ENCODE data around the gene OR2A25.
A peak's percentile ranks its signal among the peaks of the same experiment; 100 is the strongest.
"Not testable (repeated sequence)": the region's sequence is repeated elsewhere in the genome, so short reads cannot be mapped to it uniquely, and the experiment has no call there.

Gene OR2A25, protein sequence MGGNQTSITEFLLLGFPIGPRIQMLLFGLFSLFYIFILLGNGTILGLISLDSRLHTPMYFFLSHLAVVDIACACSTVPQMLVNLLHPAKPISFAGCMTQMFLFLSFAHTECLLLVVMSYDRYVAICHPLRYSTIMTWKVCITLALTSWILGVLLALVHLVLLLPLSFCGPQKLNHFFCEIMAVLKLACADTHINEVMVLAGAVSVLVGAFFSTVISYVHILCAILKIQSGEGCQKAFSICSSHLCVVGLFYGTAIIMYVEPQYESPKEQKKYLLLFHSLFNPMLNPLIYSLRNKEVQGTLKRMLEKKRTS

DNA sequence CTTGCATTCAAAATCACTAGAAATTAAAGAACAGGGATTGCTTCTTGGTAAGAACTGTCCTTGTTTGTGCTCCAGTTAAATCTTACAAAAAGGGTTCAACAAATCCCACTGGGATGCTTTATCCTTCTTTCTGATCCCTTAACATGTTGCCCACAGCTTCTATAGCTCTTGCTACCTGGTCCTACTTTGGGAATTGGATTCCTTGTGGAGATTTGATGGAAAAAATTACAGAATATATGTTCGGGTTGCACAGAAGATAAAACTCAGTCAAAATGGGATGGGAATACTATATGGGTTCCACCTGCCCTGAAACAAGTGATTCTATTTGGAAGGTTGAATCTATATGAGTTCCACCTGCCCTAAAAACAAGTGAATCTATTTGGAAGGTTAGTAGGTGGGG, at the start of gene OR2A25:
Gene OR2A25 (plus strand): TSS at position 301 of the 400 bp plus-strand sequence. CDS start 4,409 bp downstream, outside the sequence.
- no peak for DNase-seq

DNA sequence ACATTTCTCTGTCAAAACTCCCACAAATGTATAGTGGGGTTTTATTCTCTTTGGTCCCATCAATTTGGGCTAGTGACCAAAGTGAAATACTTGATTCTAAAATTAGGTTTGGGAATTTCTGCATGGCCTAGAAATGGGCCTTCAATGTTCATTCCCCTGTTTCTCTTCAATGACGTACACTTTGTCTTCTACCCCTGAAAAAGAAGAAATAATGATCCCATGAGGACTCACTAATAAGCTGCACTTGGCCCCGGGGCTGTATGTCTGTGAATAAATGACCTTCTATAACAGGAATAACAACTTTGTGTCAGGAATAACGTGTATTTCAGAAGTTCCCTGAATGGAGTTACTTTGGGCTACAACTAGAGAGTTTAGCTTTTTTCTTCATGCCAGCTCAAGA, 49.3 kb upstream of the OR2A25 start:
- DNase-seq = no peak

DNA sequence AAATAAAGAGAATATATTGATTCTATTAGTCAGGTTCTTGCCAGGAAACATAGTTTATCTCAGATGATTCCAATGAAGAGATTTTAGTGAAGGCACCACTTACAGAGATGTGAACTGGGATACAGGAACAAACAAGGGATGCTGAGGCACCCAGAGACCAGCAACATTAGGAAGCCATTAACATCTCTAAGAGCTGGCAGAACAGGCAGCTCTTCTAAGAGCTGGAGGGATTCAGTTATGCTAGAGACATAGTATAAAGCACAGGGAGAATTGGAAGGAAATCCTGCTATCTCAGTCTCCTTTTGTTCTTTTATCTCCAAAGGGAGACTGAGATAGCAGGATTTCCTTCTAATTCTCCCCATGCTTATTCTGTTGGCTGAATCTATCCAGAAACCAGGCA, 47.4 kb upstream of the OR2A25 start:
- DNase-seq = no peak

DNA sequence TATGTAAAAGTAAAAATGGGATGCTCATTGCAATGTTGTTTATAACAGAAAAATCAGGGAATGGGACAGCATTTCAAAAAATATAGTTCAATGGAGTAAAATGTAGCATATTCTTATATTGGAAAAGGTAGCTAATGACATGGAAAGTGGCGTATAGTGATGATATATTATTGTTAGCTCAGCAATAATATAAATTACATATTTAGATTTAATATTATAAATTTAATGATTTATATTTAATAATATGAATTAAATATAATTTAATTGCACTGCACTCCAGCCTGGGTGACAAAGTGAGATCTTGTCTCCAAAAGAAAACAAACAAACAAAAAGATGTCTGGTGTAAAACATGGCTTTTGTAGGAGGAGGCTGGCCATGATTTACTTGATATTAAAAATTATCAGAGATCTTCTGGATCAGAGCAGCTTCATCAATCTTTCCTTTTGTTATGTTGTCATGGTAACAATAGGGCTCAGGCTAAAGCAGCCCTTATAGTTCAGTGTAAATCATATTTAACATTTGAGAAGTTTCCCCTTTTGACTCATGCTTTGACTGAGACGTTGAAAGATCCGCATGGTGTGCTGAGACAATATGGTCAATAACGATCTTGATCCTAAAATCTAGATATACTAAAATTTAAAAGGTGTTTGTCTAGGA, 46.3 kb upstream of the OR2A25 start:
- DNase-seq = no peak

DNA sequence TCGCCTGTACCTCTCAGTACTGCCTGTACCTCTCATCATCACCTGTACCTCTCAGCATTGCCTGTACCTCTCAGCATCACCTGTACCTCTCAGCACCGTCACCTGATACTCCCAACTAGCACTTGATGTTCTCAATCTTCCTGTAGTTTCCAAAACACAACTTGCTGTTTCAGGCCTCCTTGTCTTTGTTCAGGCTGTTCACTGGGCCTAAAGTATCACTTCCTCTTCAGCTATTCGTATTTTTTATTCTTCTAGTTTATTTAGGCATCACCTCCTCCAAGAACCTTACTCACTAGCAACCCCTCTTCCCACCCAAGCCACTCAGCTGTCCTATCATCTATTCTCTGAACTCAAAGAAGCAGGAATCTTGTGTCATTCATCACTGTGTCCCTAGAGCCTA, 45.4 kb upstream of the OR2A25 start:
- DNase-seq = no peak

DNA sequence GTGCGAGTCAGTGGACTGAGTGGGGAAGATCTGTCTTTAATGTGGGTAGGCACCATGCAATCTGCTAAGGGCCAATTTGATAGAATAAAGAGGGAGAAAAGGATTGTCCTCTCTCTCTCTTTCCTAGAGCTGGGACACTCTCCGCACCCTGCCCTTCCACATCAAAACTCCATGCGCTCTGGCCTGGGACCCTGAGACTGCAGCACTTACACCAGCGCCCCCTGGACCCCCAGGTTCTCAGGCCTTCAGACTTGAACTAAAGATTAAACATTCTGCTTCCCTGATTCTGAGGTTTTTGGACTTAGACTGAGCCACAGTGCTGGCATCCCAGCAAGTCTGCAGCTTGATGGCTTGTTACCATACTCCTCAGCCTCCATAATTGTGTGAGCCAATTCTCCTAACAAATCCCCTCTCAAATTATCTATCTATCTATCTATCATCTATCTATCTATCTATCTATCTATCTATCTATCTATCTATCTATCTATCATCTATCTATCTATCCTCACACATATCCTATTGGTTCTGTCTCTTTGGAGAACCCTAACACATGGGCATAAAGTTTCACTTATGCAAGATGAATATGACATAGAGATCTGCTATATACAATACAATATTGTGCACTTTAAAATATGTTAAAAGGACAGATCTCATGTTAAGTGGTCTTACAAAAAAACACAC, 43.3 kb upstream of the OR2A25 start:
- no peak for DNase-seq

DNA sequence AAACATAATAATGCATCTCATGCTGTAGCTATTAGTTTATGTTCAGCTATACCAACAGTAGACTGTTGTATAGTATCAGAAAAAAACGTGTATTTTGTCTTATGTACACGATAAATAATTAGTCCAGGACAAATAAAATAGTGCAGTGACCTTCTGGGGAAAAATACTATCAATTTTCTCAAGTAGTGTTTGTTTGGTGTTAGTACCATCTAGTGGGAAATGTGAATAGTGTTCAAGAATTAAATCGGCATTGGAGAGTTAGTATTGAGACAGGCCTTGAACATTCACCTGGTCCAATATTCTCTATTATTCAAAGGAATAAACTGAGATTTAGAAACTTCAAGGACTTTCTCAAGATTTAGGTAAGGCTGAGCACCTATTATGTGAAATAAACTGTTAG, 42.5 kb upstream of the OR2A25 start:
- DNase-seq = peak; percentile 13

DNA sequence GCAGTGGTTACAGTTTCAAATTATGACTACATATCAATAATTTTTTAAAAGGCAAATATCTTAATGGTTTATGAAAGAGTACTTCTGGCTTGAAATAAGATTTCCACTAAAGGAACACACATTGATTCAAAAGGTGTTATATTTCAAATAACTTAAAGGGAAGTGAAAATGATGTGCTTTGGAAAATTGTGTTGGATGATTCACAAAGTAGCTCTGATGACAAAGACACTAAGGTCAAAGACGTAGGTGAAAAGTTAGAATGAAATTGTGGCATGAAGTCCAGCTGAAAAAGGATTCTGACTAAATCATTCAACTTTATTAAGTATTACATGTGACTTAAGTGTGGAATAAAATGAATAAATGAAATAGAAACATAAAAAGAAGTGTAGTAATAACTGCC, 41.6 kb upstream of the OR2A25 start:
- no peak for DNase-seq

DNA sequence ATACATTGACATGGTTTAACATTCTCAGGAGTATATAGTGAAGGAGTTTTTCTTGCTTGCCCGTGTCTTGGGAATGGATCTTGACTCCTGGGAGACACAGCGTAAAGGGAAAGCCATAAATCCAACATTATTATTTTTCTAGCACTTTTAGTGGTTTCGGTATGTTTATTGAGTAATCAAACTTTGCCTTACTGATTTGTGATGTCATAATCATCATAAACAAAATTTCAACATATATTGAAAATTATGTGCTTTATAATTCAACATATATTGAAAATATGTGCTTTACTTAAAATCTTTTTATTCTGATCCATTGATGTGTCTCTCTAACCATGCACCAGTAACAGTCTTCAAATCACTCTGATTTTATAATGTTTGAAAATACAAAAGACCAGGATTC, 41.1 kb upstream of the OR2A25 start:
- no peak for DNase-seq

DNA sequence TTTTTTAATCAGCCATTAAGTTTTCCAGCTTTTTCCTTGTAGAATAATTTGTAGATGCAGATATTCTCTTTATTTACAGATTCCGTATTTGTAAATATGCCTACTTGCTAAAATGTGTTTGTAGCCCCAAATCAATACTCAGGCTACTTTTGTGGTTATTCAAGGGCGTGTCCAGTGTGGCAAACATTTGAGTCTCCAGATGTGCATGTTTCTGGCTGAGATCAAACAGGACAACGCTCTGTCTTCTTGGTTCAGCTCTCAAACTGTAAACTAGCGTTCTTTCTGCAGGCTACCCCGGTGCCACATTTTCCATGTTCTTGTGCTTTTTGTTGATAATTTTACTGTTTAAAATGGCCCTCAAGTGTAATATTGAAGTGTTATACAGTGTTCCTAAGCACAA, 37.1 kb upstream of the OR2A25 start:
- DNase-seq = no peak

DNA sequence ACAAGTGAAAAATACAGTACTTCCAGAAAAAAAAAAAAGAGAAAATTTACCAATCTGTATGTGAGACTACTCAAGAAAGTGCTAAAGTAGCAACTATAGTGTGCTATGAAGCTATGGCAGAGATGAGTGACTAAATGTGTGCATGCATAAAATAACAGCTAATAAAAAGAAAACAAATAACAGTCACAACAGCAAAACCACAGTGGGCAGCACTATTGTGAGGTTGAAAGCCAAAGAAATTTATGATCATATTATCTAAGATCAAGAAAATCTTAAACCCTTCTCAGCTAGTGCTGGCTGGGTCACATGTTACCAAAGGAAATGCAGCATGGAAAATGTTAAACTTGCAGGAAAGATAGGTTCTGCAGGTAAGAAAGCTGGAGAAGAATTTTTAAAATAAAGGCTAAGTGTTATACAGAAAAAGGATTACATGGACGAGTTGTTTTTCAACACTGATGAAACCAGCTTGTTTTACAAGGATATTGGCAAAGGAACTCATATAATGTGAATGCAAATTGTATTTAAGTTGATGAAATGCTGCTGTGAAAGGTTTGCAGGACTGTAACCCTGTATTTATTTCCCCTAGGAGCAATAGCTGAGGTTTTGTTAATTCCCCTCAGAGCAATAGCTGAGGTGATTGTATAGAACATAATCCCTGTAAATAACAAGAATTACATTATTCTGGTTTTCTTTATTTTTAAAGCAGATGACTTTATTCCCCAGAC, 36.5 kb upstream of the OR2A25 start:
- DNase-seq = no peak

DNA sequence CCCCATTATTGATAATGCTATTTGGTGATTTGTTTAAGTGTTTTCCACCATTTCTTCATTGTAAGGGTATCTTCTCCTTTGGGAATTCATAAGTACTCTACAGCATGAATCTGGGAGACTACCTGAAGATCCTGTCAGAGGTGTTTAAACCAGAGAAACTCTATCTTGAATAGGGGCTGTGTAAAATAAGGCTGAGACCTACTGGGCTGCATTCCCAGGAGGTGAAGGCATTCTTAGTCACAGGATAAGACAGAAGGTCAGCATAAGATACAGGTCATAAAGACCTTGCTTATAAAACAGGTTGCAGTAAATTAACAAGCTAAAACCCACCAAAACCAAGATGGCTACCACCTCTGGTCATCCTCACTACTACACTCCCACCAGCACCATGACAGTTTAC, 34.2 kb upstream of the OR2A25 start:
- DNase-seq = no peak

DNA sequence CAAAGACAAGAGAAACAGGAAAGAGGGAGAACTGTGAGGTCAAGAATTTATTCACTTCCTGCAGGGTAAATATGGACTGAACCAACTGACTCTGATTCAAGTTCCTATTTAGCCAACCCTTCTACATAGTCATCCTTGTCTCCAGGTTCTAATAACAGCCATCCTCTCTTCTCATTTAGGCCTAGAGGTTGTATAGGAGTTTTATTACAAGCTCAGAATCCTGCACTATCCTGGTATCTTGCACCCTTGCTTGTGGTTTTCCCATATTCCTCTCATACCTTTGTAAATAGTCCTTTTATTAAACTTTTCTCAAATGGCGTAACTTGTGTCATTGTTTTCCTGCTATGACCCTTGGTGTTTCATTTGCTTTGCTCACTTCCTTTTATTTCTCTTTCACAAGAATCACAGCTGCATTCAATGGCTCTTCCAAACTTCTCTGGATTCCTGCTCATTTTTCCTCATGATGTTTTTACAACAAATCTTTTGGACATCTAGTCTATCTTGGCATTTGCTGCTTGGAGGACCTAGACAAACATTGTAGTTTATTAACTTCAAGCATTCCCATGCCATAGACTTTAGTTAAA, 33.2 kb upstream of the OR2A25 start:
- DNase-seq = no peak

DNA sequence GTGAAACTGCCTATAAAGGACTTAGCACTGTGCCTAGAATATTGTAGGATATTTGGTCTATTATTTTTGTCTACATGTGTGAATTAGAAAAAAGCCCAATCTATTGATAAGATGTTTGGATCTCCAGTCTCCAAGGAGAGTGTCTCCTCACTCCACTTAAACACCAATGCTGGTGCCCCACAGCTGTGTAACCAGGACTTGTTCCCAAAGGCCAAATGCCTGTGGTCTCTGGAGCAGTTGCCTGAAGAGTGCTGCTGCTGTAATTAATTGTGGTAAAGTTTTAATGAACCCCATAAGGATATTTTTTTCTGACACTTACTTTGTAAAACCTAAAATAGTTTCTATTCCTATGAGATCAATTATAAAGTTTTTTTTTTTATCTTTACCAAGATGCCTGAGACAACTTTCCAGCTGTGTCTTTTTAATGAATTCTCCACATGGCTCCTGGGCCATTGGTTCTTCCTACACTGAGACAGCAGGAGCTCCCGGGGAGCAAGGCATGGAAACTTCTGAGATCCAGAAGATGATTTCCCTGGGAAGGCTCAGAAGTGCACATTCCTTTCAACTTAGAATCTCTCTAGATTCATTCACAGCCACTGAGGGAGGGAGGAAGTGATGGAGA, 32.1 kb upstream of the OR2A25 start:
- no peak for DNase-seq

DNA sequence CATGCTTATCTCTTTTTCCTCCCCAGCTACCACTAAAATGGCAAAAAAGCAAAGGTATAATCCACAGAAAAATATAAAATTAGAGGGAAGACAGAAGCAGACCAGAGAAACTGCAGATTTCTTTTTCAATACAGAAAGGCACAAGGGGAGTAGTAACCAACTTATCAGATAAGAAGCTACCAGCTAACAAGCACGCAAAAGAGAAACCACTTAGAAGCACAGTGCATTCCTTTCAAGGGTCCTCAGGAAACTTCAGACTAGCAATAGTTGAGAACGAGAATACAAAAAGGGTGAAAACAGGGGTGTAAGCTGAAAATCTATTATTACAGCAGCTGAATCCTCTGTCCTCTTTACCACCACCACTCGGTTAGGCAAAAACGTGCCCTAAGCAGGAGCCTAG, 30.7 kb upstream of the OR2A25 start:
- no peak for DNase-seq

DNA sequence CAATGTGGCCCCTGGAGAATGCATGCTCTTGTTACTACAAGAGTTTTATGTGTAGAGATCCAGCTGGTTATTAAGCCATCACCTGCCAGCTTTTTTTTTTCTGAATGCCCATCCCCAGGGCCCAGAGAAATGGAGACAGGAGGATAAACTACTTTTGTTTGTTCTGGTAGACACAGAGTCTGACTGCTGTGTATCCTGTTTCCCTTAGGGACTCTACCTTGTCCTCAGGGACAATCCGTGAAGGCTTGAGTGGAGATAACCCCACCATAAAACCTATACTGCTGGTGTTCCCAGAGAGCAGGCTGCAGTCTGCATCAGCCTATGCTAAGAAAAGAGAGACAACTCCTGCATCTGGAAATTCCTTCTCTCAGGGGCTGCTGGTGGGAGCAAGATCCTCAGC, 21.0 kb upstream of the OR2A25 start, which contains the start of gene OR2A5:
Gene OR2A5 (plus strand): TSS at position 301 of the 400 bp plus-strand sequence. CDS start 1,454 bp downstream, outside the sequence.
- DNase-seq = no peak

DNA sequence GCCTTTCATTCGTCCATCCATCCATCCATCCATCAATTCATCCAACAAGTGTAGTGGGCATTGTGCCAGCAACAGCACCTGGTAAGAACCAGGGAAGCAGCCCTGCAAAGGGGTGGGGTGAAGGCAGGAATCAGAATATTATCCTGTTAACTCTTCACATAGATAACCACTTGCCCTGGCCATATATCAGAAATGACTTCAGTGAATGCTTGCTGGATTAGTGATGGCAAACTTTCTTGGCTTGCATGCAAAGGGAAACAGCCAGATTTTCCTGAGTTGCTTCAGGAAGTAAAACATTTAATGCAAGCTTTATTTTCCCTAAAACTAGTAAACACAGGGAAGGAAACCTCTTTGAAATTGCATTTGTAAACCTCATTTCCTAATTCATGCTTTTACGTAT, 20.1 kb upstream of the OR2A25 start:
- DNase-seq = no peak

DNA sequence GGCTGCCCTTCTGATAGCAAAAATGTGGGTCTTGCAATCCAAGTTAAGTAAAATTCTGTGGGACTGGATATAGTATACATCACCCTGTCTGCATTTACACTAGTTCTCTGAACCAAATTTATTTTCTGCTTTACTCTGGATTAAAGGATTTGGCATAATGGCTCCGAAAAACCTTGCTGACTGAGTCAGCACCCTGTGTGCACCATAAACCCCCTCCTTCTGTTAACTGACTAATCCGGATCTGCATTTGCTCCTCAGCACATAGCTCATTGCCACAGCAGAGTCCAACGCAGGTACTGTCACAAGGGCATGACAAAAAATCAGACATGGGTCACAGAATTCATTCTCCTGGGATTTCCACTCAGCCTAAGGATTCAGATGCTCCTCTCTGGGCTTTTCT, 19.5 kb upstream of the OR2A25 start:
- DNase-seq = no peak

DNA sequence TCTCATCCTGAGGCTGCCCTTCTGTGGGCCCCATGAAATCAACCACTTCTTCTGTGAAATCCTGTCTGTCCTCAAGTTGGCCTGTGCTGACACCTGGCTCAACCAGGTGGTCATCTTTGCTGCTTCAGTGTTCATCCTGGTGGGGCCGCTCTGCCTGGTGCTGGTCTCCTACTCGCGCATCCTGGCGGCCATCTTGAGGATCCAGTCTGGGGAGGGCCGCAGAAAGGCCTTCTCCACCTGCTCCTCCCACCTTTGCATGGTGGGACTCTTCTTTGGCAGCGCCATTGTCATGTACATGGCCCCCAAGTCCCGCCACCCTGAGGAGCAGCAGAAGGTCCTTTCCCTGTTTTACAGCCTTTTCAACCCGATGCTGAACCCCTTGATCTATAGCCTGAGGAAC, 18.7 kb upstream of the OR2A25 start:
- DNase-seq = not testable (repeated sequence)

DNA sequence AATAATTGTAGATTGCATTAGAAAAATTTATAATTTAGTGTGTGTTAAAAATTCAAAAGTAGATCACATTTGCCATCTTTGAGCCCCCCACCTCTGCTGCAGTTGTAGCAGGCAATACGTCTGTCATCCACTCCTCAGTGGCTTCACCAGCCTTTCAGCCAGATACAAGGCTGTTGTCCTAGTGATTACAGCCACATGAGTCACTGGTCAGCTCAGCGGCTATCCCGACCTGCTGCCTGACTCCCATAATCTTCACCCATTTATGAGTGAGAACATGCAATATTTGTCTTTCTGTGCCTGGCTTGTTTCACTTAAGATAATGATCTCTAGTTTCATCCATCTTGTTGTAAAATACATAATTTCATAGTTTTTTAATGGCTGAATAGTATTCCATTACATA, 11.7 kb upstream of the OR2A25 start:
- no peak for DNase-seq

DNA sequence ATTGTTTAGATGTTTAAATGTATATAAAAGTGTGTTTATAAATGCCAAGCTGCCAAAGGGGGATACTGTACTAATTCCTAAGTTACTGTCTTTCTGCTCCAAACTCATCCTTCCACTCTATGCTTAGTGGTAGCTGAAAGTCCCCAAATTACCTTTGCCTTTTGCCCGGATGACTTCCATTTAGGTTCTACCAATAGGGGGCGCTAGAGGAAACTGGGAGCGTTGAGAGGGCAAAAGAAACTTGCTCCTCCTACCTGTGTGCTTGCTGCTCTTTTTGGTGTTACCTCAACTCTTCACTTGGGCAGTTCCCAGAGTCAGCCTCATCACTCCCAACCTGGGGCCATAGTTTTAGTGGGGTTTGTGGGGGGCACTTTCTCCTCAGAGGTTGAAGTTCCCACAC, 5.9 kb upstream of the OR2A25 start:
- DNase-seq = no peak

DNA sequence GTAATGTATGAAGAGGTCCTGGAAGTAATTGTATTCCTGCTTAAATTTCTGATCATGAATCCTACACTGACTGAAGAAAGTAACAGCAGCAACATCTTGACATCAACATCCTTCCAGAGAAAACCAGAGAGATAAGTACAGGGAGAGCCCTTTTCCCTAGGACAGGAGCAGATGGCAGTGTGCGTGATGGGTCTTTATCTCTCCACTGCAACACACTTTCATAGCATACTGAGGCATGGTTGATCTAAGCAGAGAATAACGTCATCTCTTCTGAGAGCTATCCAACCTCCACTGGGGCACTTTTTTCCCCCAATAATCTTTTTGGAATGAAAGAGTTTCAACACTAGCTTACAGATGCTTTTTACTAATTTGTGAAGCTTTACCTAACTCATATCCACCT, 342 bp downstream of the OR2A25 start:
- DNase-seq = no peak

DNA sequence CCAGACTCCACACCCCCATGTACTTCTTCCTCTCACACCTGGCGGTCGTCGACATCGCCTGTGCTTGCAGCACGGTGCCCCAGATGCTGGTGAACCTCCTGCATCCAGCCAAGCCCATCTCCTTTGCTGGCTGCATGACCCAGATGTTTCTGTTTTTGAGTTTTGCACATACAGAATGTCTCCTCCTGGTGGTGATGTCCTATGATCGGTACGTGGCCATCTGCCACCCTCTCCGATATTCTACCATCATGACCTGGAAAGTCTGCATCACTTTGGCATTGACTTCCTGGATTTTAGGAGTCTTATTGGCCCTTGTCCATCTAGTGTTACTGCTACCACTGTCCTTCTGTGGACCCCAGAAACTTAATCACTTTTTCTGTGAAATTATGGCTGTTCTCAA, 4.8 kb downstream of the OR2A25 start:
- no peak for DNase-seq

All from DMS79 treated with DMSO at 0.1 percent for 48 hours (cell line).